HFFc6 (cell line): ENCODE data around the gene KIAA1755. TPM values are rescaled to one million over a fixed set of nuclear protein-coding genes. Genes with fewer than 3 reads are reported as not detected.
A peak's percentile ranks its signal among the peaks of the same experiment; 100 is the strongest.

Experiments
- DNase-seq: peaks from one replicate; pipeline ENCODE4 v3.0.0-alpha.2; 2018
- H3K27ac Mint-ChIP-seq: 2 replicates; pipeline ENCODE4 v1.8.0; 2020; ENCODE audit warnings: mild to moderate bottlenecking, mixed read lengths
- H3K27me3 Mint-ChIP-seq: 2 replicates; pipeline ENCODE4 v1.8.0; 2021; ENCODE audit warnings: mild to moderate bottlenecking, moderate library complexity, mixed read lengths; ENCODE audit not compliant: insufficient read depth
- H3K36me3 Mint-ChIP-seq: 2 replicates; pipeline ENCODE4 v1.8.0; 2021; ENCODE audit warnings: low read depth, mixed read lengths
- H3K4me1 Mint-ChIP-seq: 2 replicates; pipeline ENCODE4 v1.8.0; 2020; ENCODE audit warnings: low read depth, mixed read lengths
- H3K4me3 Mint-ChIP-seq: 2 replicates; pipeline ENCODE4 v1.8.0; 2020; ENCODE audit warnings: mild to moderate bottlenecking, moderate library complexity, mixed read lengths
- H3K9me3 Mint-ChIP-seq: 2 replicates; pipeline ENCODE4 v1.8.0; 2020; ENCODE audit warnings: mild to moderate bottlenecking, mixed read lengths
- total RNA-seq, 6 experiments: library from RNA; stranded (reverse); fragmentation: NEBNext Ultra II Directional; extraction: Animal tissue kit (Norgen Biotek cat#: 25700); gene quantifications; 2 replicates in 1 of 6; 3 replicates in 5 of 6; pipeline ENCODE4 v1.2.3, GENCODE V29; 2021
- TF ChIP-seq, protein P1 (sequence below): fragments of 200-600 bp; sonication (generic); IDR thresholded peaks from 2 replicates; pipeline ENCODE4 v1.5.0; 2021; ENCODE audit warnings: antibody characterized with exemption, mild to moderate bottlenecking

The KIAA1755 gene
- total RNA-seq, 6 experiments from 2014 or later, result 1.2 to 4.4 (median 2.2) TPM

GRCh38 chr20:38269715-38270114 lies 9.2 kb upstream of the KIAA1755 start:
- H3K27ac Mint-ChIP-seq, result peak overlapping the region; percentile 82; the same call in 1 of the 2 replicates
- peaks cover 57% of the 10 kb centered on the region for H3K4me1 Mint-ChIP-seq
- TF ChIP-seq, protein P1, sequence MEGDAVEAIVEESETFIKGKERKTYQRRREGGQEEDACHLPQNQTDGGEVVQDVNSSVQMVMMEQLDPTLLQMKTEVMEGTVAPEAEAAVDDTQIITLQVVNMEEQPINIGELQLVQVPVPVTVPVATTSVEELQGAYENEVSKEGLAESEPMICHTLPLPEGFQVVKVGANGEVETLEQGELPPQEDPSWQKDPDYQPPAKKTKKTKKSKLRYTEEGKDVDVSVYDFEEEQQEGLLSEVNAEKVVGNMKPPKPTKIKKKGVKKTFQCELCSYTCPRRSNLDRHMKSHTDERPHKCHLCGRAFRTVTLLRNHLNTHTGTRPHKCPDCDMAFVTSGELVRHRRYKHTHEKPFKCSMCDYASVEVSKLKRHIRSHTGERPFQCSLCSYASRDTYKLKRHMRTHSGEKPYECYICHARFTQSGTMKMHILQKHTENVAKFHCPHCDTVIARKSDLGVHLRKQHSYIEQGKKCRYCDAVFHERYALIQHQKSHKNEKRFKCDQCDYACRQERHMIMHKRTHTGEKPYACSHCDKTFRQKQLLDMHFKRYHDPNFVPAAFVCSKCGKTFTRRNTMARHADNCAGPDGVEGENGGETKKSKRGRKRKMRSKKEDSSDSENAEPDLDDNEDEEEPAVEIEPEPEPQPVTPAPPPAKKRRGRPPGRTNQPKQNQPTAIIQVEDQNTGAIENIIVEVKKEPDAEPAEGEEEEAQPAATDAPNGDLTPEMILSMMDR, result no peak

DNA sequence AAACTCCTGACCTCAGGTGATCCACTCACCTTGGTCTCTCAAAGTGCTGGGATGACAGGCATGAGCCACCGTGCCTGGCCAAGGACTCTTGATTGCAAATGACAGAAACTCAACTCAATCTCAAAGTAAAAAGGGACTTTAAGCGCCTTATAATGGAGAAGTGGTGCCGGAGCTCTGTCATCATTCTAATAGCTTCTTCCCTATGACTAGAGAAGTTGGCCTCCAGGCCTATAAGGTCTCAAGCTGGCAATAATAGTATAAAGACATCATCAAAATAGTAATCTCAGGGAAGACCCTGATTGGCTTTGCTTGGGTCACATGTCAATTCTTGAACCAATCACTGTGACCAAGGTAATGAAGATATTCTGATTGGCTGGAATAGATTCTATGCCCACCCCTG lies 8.5 kb upstream of the KIAA1755 start:
- TF ChIP-seq, protein P1, result no peak
- Mint-ChIP-seq H3K4me3 (no peak overlapping the region), H3K9me3 (peaks cover 7% of the 10 kb centered on the region; the same call in 1 of the 2 replicates), H3K4me1 (peaks cover 50% of the 10 kb centered on the region), H3K27me3 (no peaks in the 10 kb centered on the region; the same call in 1 of the 2 replicates), H3K36me3 (peaks cover 16% of the 10 kb centered on the region), H3K27ac (no peak overlapping the region)
- no peak for DNase-seq

More at GRCh38 chr20:38269715-38270114, 9.2 kb upstream of the KIAA1755 start:
- H3K27me3 Mint-ChIP-seq, result no peaks in the 10 kb centered on the region; the same call in 1 of the 2 replicates
- H3K9me3 Mint-ChIP-seq, result peaks cover 13% of the 10 kb centered on the region; the same call in 1 of the 2 replicates
- H3K4me3 Mint-ChIP-seq, result no peak overlapping the region; the same call in 1 of the 2 replicates
- no peak for DNase-seq
- peaks cover 21% of the 10 kb centered on the region for H3K36me3 Mint-ChIP-seq

GRCh38 chr20:38267901-38268514 lies 7.5 kb upstream of the KIAA1755 start:
- DNase-seq, result no peak
- H3K27ac Mint-ChIP-seq, result no peak overlapping the region
- no peaks in the 10 kb centered on the region; the same call in 1 of the 2 replicates for H3K27me3 Mint-ChIP-seq
- H3K4me1 Mint-ChIP-seq, result peaks cover 40% of the 10 kb centered on the region
- peaks cover 16% of the 10 kb centered on the region for H3K36me3 Mint-ChIP-seq
- TF ChIP-seq, protein P1, result no peak
- H3K4me3 Mint-ChIP-seq, result no peak overlapping the region
- peaks cover 7% of the 10 kb centered on the region; the same call in 1 of the 2 replicates for H3K9me3 Mint-ChIP-seq

DNA sequence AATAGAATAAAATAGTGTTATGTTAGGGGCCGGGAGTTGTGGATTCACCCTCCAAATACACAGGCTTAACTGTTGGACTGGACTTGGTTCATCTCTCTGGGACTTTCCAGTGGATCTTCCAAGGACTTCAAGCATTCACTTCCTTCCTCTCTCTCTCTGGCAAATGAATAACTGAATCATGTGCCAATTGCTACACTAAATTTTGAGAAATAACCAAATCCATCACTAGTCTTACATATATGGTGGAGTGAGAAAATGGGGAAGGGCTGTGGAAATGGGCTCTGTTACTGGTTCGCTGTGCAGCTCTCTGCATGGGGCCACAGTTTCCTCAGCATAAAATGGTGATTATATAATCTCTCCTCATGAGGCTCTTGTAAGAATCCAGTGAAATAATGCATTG lies 6.8 kb upstream of the KIAA1755 start:
- TF ChIP-seq, protein P1, result no peak
- Mint-ChIP-seq H3K9me3 (peaks cover 7% of the 10 kb centered on the region; the same call in 1 of the 2 replicates), H3K4me1 (peaks cover 32% of the 10 kb centered on the region), H3K4me3 (no peak overlapping the region), H3K36me3 (peaks cover 16% of the 10 kb centered on the region), H3K27ac (no peak overlapping the region), H3K27me3 (no peaks in the 10 kb centered on the region; the same call in 1 of the 2 replicates)
- no peak for DNase-seq

GRCh38 chr20:38266426-38266825 lies 5.9 kb upstream of the KIAA1755 start:
- H3K27me3 Mint-ChIP-seq, result no peaks in the 10 kb centered on the region; the same call in 1 of the 2 replicates
- H3K4me1 Mint-ChIP-seq, result peaks cover 24% of the 10 kb centered on the region
- TF ChIP-seq, protein P1, result no peak
- no peak overlapping the region for H3K27ac Mint-ChIP-seq
- peaks cover 4% of the 10 kb centered on the region; the same call in 1 of the 2 replicates for H3K9me3 Mint-ChIP-seq
- H3K4me3 Mint-ChIP-seq, result no peak overlapping the region
- H3K36me3 Mint-ChIP-seq, result peaks cover 12% of the 10 kb centered on the region
- no peak for DNase-seq
